Measurements from ENCODE around the gene NPNT. TPM values are rescaled to one million over a fixed set of nuclear protein-coding genes. Genes with fewer than 3 reads are reported as not detected.
"Not testable (repeated sequence)": the region's sequence is repeated elsewhere in the genome, so short reads cannot be mapped to it uniquely, and the experiment has no call there.

The NPNT gene, protein sequence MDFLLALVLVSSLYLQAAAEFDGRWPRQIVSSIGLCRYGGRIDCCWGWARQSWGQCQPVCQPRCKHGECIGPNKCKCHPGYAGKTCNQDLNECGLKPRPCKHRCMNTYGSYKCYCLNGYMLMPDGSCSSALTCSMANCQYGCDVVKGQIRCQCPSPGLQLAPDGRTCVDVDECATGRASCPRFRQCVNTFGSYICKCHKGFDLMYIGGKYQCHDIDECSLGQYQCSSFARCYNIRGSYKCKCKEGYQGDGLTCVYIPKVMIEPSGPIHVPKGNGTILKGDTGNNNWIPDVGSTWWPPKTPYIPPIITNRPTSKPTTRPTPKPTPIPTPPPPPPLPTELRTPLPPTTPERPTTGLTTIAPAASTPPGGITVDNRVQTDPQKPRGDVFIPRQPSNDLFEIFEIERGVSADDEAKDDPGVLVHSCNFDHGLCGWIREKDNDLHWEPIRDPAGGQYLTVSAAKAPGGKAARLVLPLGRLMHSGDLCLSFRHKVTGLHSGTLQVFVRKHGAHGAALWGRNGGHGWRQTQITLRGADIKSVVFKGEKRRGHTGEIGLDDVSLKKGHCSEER
- total RNA-seq (2014; rRNA removed), result not detected in 2 replicates
- 0.23 TPM for polyA plus RNA-seq (2012)

DNA sequence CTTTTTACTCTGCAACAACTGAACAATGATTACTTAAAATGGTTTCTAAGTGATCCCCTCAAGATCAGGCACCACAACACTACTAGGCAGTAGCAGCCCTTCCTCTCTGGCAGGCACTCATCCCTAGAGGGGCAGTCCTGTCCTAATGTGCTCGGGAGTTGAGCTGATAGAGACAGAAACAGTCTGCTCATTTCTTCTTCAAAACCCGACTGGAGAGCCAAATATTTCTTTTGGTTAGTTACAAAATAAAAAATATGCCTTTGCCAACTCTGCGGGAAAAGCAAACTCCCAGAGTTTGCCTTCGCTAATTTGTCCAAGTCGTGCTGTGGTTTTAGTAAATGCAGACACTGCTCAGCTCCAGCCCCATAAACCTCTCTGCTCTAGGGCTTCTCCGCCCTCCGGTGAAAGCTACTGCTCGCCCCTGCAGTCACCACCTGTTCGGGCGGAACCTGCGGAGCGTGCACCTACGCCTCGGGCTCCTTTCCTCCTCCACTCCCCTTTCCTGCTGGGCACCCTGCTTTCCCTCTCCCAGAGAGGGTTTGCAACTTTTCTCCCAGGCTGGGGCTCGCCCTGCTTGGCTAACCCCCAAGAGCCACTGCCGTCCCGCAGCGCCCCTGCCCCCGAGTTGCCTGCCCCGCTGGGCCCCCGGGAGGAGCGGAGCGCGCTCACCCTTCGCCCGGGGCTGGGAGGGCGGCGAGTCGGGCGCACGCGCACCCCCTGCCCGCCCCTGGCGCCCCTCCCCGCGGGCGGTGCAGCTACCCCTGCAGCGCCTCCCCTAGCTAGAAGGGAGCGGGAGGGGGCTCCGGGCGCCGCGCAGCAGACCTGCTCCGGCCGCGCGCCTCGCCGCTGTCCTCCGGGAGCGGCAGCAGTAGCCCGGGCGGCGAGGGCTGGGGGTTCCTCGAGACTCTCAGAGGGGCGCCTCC, at the start of gene NPNT:
NPNT (plus strand) TSS at position 812 of the 923 bp plus-strand sequence. CDS start 182 bp downstream, outside the sequence.
- DNase-seq (ENCODE audit: low read depth), result no peak

DNA sequence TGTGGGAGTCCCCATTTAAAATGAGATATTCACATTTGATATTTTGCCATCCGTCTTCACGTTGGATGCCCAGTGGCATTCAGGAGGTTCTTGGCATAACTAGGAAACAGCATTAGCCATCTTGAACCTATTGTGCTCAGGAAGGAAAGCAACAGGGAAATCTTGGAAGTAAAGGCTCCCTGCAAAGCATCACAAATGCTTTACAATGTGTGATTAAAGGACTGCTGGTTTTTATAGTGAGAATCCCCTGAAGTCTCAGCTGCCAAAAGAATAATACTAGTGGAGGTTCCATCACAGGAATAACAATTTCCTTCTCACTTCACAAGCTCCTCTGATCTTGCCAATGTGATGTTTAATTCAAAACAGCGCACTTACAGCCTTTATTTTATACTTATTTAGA, 49.7 kb upstream of the NPNT start:
- DNase-seq (ENCODE audit: low read depth), result no peak

DNA sequence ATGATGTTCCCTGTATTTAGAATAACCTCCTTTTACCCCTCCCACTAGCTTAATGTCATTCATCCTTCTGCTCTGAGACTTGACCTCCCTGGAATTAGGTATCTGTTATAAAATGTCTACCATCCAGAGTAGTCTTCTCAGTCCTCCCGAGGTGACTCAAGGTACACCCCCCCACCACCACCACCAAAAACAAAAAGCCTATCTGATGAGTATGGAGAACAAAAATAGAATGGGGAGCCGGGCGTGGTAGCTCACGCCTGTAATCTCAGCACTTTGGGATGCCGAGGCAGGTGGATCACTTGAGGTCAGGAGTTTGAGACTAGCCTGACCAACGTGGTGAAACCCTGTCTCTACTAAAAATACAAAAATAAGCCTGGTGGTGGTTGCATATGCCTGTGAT, 46.9 kb upstream of the NPNT start:
- DNase-seq (ENCODE audit: low read depth), result peak; percentile 19

DNA sequence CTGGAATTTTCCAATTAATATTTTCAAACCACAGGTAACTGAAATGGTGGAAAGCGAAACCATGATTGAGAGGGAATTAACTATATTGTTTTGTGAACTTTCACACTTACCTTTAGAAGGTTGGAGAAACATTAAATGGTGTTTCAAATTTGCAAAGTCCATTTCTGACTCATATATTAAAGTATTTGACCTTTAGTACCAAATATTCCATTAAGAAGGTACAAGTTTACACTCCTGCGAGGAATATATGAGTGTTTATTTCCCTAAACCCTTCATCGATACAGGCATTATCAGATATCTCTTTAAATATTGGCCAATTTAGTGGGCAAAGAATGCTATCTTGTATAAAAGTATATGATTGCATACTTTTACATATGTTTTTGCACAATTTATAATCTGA, 44.1 kb upstream of the NPNT start:
- DNase-seq (ENCODE audit: low read depth), result no peak

DNA sequence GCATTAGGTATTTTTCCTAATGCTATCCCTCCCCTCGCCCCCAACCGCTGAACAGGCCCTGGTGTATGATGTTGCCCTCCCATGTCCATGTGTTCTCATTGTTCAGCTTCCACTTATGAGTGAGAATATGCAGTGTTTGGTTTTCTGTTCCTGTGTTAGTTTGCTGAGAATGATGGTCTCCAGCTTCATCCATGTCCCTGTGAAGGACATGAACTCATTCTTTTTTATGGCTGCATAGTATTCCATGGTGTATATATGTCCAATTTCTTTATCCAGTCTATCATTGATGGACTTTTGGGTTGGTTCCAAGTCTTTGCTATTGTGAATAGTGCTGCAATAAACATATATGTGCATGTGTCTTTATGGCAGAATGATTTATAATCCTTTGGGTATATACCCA, 43.0 kb upstream of the NPNT start:
- DNase-seq (ENCODE audit: low read depth), result not testable (repeated sequence)

DNA sequence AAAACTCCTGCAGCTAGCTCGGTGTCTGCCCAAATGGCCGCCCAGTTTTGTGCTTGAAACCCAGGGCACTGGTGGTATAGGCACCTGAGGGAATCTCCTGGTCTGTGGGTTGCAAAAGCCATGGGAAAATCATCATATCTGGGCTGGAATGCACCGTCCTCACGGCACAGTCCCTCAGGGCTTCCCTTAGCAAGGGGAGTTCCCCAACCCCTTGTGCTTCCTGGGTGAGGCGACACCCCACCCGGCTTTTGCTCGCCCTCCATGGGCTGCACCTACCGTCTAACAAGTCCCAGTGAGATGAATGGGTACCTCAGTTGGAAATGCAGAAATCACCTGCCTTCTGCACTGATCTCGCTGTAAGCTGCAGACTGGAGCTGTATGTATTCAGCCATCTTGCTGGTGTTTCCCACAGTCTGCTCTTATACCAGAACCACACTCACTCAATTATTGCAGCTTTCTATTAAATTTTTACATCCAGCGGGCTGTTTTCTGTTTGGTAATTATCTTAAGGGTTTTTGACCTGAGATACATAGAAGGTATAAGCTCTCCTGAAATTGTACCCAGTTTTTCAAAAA, 36.7 kb upstream of the NPNT start:
- no peak for DNase-seq (ENCODE audit: low read depth)

DNA sequence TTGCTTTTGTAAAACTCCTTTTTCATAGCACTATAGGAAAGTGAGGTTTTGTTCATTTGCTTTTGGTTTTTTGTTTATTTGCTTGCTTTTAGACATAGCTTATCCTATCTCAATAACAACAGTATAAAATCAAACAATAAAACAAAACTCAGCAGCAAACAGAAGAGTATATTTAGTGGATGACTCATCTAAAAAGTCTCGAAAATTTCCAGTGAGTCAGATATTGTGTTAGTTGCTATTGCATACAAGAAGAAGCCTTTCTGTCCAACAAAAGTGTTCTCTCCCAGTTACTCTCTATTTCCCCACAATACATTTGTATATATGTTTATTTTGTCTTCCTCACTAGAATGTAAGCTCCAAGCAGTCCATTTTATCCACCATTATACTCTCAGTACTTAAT, 36.0 kb upstream of the NPNT start:
- DNase-seq (ENCODE audit: low read depth), result peak; percentile 79

DNA sequence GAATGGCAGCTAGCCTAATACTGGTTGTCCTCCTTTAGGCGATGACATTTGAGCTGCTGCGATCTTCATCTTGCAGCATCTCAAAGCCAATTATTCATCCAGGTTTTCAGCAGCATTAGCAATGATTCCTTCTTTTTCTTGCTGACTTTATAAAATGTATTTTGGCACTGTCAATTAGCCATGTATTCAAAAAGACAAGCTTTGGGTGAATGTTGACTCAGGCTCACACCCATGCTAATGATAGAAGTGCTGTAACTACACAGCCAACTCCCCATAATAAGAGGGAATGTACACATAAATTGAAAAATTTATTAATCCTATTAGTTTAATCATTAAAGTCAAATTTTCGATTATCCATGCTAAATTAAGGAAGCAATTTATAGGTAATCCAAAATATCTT, 24.3 kb upstream of the NPNT start:
- DNase-seq (ENCODE audit: low read depth), result no peak

DNA sequence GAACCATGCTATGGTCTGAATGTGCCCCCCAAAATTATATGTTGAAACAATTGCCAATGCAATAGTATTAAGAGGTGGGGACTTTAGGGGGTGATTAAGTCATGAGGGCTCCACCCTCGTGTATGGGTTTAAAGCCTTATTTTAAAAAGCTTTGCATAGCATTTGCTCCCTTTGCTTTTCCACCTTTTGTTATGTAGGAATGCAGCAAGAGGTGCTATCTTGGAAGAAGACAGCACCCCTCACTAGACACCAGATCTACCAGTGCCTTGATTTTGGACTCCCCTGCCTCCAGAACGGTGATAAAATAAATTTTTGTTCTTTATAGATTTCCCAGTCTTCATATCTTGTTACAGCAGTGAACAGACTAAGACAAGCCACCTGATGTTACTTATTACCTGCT, 23.3 kb upstream of the NPNT start:
- no peak for DNase-seq (ENCODE audit: low read depth)

DNA sequence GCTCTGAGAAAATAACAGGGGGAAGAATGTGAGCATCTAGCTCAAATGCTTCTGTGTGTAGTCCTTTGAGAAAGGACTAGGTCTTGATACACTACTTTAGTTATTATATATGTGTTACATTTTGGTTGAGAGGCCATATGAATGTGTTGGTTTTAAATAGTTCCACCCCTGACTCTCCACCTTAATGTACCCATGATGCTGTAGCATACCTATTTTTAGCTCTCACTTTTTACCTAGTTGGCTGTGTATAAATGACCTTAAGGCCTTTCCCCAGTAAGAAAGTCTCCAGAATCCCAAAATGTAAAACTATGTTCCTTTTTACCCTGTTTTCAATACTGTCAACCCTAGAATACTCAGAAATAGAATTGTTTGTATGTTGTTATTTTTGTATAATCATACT, 20.0 kb upstream of the NPNT start:
- DNase-seq (ENCODE audit: low read depth), result no peak

DNA sequence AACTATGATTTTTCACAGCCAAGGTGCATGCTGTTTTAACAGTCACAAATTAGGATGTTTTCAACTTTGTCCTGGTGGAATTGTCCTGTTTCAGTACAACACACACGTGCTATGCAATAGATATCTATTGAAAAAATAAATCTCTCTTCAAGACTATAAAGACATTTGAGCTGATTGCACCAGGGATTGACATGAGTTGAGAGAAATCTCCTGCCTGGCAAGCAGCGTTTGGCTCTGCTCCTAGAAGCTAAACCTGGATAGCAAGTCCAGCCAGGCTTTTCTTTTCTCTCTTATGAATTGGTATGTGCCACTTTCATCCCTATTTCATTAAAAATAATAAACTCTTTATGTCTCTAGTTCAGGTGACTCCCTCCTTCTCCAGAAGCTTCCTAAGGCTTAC, 16.6 kb upstream of the NPNT start:
- DNase-seq (ENCODE audit: low read depth), result no peak

DNA sequence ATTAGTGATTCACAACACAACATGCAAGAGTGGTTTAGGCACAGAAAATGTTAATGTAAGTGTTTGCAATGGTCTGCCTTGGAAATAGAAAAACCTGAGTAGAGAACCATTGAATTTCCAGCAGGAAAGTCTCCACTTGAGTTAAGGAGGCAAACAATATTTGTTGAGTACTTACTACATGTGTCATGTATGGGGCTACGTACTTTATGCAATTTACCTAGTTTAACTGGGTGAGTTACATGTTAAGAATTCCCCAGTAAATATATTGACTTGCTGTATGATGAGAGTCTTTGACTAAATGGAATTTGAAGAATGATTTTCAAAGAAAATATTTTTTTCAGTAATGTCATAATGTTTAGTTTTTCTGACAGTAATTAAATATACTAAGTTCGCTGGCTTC, 7.8 kb upstream of the NPNT start:
- DNase-seq (ENCODE audit: low read depth), result no peak

DNA sequence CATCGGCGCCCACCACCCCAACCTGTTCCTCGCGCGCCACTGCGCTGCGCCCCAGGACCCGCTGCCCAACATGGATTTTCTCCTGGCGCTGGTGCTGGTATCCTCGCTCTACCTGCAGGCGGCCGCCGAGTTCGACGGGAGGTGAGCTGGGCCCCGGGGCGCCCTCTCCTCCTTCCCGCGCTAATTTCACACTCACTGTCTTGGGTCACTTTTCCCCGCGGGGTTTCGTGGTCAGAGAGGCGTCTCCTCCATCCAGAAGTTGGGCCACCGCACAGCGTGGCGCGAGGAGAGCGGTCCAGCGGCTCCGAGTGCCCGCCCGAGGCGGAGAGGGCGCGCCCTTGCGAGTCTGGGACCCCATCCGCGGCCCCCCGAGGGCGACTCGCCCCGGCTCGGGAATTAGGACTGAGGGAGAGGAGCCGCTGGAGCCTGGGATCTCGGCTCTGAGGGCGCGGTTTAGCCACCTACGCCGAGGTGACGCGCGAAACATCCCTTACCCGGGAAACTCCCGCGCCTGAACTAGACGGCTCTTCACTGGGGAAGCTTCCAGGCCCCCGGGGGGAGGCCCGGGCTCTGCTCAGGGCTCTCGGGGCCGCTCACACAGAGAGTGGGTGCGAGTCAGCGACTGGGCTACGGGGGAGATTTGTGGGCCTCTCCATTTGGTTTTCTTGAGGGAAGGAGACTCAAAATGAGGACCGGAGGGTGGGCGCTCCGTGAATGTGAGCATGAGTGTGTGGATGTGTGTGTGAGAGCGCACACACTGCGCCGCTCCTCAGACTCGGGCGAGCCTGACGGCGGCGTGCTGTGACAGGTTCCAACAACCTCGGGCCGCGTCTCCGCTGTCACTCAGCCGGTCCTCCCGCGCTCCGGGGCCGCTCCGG, 551 bp downstream of the NPNT start:
- no peak for DNase-seq (ENCODE audit: low read depth)

DNA sequence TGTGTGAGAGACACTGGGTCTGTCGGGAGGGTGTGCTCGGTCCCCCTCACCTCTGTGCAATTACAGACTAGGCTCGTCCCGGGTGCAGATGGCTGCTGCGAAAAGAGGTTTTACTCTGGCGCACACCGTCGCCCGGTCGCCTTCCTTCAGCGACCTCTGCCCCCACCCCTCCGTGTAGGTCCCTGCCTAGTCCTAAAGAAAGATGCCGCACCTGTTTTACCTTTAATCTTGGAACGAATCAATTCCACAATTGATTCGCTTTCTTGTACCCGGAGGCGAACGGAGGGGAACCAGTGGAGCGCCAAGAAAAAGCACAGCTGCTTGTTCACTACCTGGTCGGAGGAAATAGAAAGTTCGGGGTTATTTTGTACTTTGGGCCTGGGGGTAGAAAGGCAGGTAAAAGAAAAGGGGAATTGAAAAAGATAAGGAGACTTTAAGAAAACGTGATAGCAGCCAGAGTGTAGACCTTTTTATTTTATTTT, 1.2 kb downstream of the NPNT start:
- no peak for DNase-seq (ENCODE audit: low read depth)

DNA sequence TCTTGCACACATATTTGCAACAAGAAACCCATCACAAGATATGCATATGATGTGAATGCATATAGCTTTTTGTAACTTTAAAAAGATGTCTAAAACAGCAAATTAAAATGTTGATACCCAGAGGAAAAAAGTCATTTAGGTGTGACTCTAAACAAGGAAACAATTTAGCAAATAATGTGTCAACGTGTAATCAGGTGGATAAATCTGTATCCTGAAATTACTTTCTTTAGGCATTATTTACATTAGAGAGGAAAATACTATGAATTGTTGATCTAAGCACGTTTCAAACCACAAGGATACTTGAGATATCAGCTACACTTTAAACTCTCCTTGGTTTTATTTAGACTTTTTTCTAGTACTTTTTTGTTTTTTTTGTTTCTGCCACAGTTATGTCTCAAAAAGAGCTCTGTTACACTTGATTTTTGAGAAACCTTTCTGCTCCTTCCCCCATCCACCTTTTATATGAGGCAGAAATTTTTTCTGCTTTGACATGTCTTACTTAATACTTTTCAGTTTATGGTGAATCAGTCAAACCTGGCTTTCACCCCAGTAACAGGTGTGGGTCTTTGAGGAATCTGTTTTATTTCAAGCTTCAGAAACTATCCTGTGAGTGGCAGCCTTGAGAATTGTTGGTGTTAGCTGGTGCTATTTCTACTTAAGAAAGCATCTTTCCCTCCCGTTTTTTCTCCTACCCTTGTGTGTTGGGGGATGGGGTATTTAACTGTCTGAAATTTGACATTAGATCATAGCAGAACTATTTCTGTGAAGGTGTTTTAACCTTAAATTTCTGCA, 1.9 kb downstream of the NPNT start:
- DNase-seq (ENCODE audit: low read depth), result peak; percentile 5

DNA sequence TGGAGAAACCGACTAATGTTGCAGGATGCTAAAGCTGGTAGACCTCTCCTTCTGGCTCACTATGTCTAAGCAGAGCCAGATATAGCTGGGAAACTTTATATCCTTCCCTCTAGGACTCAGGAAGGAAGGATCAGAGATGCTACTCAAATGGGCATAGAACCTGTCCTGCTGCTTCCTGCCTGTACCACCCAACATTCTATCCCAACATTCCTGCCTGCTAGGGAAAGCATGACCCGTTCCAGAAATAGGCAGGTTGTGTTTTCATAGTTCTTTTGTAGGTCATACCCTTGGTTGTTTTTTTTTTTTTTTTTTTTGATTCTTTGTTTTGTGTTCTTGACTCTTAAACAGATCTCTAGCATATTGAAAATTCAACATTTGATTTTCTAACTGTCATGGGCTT, 5.3 kb downstream of the NPNT start:
- no peak for DNase-seq (ENCODE audit: low read depth)

DNA sequence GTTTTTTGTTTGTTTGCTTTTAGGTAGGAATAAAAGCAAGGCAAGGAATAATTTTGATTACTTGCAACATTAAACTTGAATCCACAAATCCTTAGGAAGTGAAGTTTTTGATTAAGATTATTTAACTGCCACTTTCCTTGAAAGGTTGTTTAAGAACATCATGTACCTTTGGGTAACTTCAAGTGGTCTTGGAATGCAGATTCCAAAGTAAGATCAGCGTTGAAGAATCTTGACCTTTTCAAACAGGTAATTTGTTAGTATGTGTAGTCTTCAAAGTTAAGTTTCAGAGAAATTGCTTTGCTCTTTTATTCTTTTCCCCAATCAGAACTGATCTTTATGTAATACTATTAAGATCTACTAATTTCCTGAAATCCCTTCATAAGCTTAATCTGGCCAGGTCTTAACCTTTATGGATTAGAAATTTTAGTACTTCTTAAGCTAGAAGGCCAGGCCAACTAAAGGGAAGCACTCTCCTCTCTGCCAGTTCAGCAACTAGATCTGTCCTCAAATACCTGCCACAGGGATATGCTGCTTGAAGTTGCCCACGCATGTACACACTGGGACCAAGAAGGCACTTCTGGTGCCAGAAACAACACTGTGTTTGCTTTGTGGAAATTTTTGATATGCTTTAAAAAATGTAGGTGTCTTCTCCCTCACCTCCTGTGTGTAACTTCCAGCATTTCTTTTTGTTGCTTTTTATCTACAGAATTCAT, 7.4 kb downstream of the NPNT start:
- no peak for DNase-seq (ENCODE audit: low read depth)

DNA sequence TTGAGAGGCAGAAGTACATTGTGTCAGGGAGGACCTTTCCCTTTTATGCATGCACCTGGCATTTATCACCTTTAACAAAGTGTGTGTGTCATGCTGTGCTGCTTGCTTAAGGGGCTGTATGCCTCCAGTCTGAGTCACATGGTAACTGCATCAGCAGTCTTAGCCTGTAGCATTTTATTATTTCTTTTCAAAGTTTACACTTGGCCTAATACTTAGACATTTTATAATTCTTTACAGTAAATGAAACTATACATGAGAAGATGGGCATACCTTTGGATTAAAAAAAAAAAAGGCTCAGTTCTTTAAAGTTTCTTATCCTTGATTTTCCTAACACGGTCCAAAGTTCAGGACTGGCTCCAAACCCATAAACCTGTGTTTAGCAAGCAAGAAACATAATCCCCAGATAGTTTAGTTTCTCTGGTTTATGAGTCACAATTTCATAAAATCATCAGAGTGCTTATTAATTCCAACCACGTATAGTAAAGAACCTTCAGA, 14.6 kb downstream of the NPNT start:
- peak; percentile 39 for DNase-seq (ENCODE audit: low read depth)

DNA sequence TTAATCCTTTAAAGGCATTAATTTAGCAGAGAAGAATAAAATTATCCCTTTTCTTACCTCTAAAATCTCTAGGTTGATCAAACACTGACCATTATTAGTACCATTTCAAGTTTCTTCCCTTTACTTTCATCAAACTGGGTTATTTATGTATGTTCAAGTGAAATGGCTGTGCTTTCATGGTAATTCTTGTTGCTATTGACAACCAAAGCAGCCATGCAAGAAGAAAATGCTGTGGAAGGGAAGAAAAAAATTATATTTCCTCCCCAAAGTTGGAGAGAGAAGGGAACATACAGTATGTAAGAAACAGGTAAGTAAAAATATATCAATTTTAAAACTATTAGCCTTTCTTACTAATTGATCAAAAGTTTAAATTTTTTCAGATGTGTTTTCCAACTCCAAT, 16.2 kb downstream of the NPNT start:
- DNase-seq (ENCODE audit: low read depth), result no peak

Data from LHCN-M2 (cell line).